IPS-18c (cell line): ENCODE results near the gene ANKRD12.

ENCODE experiments used
- H3K4me3 ChIP-seq: 2 replicates; pipeline ENCODE4 v1.7.0; 2013; ENCODE audit warnings: low read depth, mild to moderate bottlenecking, low read length, moderate library complexity; ENCODE audit not compliant: insufficient read depth
- H3K9me3 ChIP-seq: one replicate; pipeline ENCODE4 v1.6.1; 2013; ENCODE audit warnings: mild to moderate bottlenecking, low read length, moderate library complexity; ENCODE audit not compliant: control insufficient read depth, insufficient read depth

Gene ANKRD12

GRCh38 chr18:9196568-9196967, 60.0 kb downstream of the ANKRD12 start:
- no peaks in the 10 kb centered on the region for H3K9me3 ChIP-seq
- H3K4me3 ChIP-seq, result no peak overlapping the region

DNA sequence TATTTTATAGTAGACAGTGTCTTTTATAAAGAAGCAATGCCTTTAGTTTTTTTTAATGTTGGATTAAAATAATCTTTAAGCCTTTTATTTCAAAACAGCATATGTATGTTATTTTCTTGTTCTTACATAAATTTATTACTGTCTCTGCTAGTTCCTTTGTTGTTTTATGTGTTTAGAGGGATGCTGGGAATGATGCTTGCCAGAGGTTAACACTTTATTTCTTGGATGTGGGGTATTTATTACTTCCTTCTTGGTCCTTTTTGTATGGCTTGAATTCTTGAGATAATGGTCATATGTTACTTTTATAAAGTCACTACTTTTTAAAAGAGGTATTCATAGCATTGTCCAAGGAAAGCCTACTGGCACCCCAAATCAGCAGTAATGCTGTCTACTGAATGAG, 63.1 kb downstream of the ANKRD12 start:
- Histone ChIP-seq H3K9me3 (no peaks in the 10 kb centered on the region), H3K4me3 (no peak overlapping the region)

DNA sequence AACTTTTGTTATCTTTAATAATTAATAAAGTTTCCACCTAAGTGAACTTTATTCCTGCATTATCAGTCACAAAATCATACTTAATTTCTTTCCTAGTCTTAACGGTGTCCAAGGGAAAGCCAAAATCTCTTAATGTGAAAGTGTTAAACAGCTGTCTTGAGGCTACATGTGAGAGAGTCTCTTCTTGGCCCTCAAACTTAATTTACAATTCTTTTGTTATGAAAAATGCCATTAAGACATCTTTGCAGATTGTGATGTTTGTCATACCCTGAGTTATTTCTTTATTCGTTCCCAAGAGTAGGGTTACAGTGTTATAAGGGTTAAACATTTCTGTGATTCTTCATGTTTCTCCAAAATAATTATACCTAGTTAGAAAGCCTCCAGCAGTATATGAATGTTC, 64.6 kb downstream of the ANKRD12 start:
- Histone ChIP-seq H3K9me3 (no peaks in the 10 kb centered on the region), H3K4me3 (no peak overlapping the region)

- no peak overlapping the region for H3K4me3 ChIP-seq
- no peaks in the 10 kb centered on the region for H3K9me3 ChIP-seq
Observed at GRCh38 chr18:9204659-9205058, 68.1 kb downstream of the ANKRD12 start.

DNA sequence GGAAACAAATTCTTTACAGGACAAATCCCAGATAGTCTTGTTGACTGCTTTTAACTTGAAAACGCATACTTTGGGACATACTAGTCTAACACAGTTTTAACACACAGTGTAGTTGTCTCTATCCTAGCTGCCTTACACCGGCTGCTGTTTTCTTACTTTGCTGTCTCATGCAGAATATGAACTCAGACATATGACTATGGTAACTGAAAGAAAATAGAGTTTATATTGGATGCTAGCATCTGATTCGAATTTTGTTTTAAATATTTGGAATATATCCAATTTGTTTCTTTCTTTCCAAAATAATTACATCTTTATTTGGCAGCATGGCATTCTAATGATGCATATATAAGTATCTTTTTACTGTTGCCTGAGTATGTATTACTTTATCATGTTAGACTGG, 69.8 kb downstream of the ANKRD12 start:
- H3K4me3 ChIP-seq, result no peak overlapping the region
- H3K9me3 ChIP-seq, result no peaks in the 10 kb centered on the region

GRCh38 chr18:9209279-9209678, 72.7 kb downstream of the ANKRD12 start:
- Histone ChIP-seq H3K9me3 (no peaks in the 10 kb centered on the region), H3K4me3 (no peak overlapping the region)

GRCh38 chr18:9210966-9211365, 74.4 kb downstream of the ANKRD12 start:
- H3K9me3 ChIP-seq, result no peaks in the 10 kb centered on the region
- H3K4me3 ChIP-seq, result no peak overlapping the region

DNA sequence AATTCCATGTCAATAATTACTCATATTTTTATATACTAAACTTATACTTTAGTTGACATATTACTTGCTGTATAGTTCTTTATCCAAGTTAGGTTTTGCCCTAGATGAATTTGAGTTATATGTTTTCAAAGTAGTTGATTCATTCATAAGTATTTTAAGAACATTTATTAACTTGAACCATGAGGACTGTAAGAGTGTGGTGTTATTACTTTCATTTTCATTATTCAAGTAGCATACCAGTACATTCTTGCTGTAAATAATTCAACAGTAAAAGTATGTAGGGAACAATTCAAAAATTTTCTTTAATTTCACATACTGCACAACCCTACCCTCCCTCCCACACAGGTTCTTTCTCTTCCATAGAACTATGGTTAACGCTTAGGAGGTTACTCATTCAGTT, 75.4 kb downstream of the ANKRD12 start:
- no peak overlapping the region for H3K4me3 ChIP-seq
- H3K9me3 ChIP-seq, result no peaks in the 10 kb centered on the region

DNA sequence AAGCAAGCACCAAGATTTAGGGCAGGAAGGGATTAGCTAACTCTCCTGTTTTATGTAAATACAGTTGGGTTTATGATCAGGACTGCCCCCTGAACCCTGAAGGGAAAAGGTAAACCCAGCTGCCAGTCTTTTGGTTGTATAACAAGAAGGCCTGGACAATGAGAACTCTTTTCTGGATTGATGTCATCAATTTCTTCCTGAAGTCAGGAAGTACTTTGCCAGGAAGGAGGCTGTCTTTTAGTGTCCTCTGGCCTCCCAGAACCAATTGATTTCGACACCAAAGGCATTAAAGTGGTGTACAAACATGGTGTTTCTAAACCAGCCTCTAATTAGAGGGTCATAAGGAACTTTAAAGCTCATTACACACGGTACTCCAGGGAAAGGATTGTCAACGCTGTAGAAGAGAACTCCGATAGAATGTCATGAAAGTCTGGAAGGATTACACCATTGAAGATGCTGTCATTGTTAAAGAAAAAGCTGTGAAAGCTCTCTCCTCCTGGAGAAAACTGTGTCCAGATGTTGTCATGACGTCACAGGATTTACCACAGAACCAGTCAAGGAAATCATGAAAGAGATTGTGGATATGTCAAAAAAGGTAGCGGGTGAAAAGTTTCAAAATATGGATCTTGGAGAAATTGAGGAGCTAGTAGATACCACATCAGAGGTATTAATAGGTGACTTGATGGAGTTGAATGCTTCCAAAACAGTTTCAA, 78.8 kb downstream of the ANKRD12 start:
- no peaks in the 10 kb centered on the region for H3K9me3 ChIP-seq
- H3K4me3 ChIP-seq, result no peak overlapping the region

DNA sequence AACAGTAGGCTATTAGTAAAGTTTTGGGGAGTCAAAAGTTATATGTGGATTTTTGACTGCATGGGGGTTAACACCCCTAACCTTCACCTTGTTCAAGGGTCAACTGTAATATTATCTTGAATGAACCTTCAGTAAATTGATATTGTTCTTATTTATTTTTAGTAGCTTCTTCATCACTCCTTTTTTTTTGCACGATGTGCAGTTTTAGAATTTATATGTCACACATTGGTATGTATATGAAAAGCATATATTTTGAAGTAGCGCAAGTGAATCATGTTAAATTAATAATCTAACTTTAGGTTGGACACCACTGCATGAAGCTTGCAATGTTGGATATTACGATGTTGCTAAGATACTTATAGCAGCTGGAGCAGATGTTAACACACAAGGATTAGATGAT, 79.9 kb downstream of the ANKRD12 start:
- Histone ChIP-seq H3K9me3 (no peaks in the 10 kb centered on the region), H3K4me3 (no peak overlapping the region)

DNA sequence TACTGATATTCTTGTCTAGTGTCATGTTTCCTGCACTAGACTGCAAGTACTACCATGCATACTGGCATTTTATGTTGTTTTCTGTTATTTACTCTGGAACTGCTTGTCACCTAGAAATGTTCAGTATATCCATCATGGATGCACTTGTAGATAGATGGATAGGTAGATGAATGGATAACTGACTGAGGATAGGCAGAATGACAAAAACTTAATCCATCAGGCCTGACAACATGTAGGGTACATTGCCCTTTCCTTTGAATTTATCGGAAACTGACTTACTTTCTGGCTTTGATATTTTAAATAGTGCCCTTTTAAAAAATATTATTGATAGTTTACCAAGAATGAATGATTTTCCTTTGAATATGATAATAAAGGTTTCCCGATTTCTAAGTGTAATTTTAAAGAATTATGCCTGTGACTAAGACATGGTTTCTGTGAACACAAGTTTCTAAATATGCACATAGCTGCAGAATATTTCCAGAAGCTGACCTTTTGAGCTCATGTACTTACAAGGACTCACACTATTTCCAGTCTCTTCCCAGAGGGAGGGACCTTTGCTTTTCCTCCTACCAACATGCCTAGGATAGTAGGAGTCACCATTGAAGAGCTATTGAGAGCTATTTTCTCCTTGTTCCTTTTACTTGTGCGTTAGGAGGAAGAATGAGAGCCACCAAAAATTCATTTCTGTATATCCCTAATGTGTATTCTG, 81.3 kb downstream of the ANKRD12 start:
- H3K9me3 ChIP-seq, result no peaks in the 10 kb centered on the region

GRCh38 chr18:9221040-9221439, 84.5 kb downstream of the ANKRD12 start:
- Histone ChIP-seq H3K9me3 (no peaks in the 10 kb centered on the region), H3K4me3 (no peak overlapping the region)

More for the DNA sequence above, 81.3 kb downstream of the ANKRD12 start:
- no peak overlapping the region for H3K4me3 ChIP-seq

- Histone ChIP-seq H3K4me3 (no peak overlapping the region), H3K9me3 (no peaks in the 10 kb centered on the region)
Observed at GRCh38 chr18:9221661-9222060, 85.1 kb downstream of the ANKRD12 start.

DNA sequence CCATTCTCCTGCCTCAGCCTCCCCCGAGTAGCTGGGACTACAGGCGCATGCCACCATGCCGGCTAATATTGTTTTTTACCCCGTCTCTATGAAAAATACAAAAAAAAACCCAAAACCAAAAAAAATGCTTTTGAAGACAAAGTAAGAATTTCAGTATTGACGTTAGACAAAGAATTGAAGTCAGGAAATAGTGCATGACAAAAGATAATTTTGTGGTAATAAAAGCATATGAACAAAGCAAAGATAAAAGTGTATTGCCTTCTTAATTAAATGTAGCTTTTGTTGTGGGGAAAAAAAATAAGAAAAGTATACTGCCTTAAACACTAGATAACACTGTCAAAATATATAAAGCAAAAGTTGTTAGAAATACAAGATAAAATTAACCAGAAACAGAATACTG, 86.8 kb downstream of the ANKRD12 start:
- Histone ChIP-seq H3K9me3 (no peaks in the 10 kb centered on the region), H3K4me3 (no peak overlapping the region)

GRCh38 chr18:9226463-9226862, 89.9 kb downstream of the ANKRD12 start:
- no peak overlapping the region for H3K4me3 ChIP-seq
- H3K9me3 ChIP-seq, result no peaks in the 10 kb centered on the region

DNA sequence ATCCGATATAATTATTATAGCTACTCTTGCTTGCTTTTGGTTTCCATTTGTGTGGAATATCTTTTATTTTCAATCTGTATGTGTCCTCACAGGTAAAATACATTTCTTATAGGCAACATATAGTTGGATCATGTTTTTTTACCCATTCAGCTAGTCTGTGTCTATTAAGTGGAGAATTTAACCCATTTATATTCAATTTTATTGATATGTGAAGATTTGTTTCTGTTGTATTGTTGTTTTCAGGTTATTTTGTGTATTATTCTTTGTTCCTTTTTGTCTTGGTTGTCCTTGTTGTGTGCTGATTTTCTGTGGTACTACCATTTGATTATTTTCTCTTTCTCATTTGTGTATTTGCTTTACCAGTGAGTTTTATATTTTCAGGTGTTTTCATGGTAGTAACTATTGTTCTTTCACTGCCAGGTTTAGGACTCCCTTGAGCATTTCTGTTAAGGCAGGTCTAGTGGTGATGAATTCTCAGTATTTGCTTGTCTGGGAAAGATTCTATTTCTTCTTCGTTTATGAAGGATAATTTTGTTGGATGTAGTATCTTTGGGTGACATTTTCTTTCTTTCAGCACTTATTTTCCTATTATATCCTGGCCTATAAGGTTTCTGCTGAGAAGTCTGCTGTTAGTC, 95.4 kb downstream of the ANKRD12 start:
- H3K4me3 ChIP-seq, result no peak overlapping the region
- no peaks in the 10 kb centered on the region for H3K9me3 ChIP-seq

GRCh38 chr18:9232977-9233376, 96.4 kb downstream of the ANKRD12 start:
- Histone ChIP-seq H3K4me3 (no peak overlapping the region), H3K9me3 (no peaks in the 10 kb centered on the region)

DNA sequence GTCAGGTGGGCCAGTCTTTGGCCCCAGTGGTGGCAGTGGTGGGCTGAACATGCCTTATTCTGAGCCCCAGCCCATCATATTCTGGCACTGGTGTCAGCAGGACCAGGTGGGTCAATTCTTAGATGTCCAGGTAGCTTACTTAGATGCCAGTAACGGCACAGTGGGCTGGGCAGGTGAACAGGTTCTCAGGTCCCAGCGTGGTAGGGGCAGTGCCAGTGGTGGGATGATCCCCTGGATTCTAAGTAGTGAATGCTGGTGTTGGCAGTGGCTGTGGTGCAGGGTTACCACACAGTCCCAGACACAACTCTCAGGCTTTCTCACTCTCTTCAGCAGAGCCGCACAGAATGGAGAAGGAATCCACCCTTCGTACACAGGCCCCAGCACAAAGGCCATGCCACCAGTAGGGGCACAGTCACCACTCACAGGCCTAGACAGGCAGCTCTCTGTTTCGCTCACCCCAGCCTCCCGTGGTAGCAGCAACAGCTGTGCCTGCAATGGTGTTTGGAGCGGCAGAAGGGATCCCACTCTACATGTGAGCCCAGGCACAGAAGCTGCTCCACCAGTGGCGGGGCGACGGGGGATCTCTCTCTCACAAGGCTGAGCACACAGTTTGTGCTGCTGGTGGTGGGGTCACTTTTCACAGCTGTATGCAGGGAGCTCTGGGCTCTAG, 97.3 kb downstream of the ANKRD12 start:
- Histone ChIP-seq H3K9me3 (no peaks in the 10 kb centered on the region), H3K4me3 (no peak overlapping the region)
